HUDEP-2 (cell line): Measurements from ENCODE around the gene COX8C.

Experiments used
- DNase-seq, 76 experiments: peaks; one replicate each; lab custom pipeline; 2025; ENCODE audit not compliant: unreplicated experiment in 76 of 76; lab: John Stamatoyannopoulos, UW

COX8C gene

GRCh38 chr14:93319958-93320357, 27.0 kb upstream of the COX8C start:
- DNase-seq, result no peak

GRCh38 chr14:93320489-93320888, 26.5 kb upstream of the COX8C start:
- DNase-seq, result no peak

GRCh38 chr14:93322929-93323599, 23.9 kb upstream of the COX8C start:
- DNase-seq, result peak in 24 of 76 experiments; percentile 9 to 55 (median 32)

DNA sequence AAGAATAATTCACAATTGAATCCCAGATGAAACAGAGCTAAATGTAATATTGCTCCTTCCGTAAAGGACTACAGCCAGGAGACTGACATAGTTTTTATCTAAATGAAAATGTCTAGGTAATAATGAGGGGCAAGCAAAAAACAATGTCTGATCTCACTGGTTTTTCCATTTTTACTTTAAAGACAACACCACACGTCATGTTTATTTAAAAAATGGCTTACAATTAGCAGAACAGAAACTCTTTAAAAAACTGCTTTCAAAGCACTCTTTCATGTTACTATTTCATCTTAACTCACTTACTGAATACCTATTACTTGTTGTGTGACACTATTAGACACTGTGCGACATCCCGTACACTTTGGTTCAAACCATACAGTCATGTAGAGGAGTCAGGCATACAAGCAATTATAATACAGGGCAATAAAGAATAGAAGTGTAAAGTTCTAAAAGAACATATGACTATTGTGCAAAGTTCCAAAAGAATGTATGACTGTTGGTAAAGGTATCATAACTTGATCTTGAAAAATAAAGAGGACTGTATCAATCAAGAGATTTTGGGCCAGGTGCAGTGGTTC, 23.3 kb upstream of the COX8C start:
- DNase-seq, result no peak

DNA sequence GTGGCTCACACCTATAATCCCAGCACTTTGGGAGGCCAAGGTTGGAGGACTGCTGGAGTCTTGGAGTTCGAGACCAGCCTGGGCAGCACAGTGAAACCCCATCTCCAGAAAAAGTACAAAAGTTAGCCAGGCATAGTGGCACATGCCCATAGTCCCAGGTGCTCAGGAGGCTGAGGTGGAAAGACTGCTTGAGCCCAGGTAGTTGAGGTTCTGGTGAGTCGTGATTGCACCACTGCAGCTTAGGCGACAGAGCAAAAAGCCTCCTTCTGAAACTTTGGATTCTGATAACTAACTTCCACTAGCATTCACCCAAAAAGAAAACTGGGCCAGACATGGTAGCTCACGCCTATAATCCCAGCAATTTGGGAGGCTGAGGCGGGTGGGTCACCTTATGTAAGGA, 20.8 kb upstream of the COX8C start:
- no peak for DNase-seq

DNA sequence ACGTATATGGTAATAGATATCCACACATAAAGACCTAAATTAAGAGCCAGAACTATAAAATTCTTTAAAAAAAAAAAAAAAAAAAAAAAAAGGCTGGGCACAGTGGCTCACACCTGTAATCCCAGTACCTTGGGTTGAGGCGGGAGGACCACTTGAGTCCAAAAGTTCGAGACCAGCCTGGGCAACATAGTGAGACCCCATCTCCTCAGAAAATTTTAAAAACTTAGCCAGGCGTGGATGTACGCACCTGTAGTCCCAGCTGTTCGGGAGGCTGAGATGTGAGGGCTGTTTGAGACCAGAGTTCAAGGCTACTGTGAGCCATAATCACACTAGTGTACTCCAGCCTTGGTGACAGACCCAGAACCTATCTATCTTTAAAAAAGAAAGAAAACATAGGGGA, 18.4 kb upstream of the COX8C start:
- no peak for DNase-seq

DNA sequence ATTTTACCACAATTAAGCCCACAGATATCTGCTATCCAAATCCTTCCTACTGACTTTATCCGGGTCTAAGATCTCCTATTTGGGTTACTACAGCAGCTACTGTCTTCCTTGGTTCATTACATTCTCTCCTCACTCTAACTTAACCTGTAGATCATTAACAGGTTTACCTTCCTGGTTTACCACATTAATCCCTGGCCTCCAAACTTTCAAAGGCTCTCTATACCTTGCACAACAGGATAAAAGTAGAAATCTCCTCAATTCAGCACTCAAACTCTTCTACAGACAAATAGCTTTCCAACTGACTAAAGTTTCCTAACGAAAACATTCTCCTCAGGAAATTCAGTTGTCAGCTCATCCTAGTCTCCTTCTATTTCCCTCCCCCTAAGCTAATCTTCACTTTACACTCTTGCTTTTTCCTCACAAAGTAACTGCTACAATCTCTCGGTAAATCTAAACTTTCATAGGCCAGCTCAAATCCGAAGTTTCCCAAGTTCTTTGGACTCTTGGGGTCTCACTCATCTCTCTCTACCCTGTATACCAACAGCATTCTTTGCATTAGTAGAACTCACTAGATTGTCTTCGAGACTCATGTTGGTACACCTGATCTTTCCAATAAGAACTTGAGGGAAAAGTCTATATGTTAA, 16.9 kb upstream of the COX8C start:
- no peak for DNase-seq

- DNase-seq, result no peak
Observed at GRCh38 chr14:93330609-93331000, 16.4 kb upstream of the COX8C start.

- DNase-seq, result no peak
Observed at GRCh38 chr14:93331002-93331727, 15.8 kb upstream of the COX8C start.

DNA sequence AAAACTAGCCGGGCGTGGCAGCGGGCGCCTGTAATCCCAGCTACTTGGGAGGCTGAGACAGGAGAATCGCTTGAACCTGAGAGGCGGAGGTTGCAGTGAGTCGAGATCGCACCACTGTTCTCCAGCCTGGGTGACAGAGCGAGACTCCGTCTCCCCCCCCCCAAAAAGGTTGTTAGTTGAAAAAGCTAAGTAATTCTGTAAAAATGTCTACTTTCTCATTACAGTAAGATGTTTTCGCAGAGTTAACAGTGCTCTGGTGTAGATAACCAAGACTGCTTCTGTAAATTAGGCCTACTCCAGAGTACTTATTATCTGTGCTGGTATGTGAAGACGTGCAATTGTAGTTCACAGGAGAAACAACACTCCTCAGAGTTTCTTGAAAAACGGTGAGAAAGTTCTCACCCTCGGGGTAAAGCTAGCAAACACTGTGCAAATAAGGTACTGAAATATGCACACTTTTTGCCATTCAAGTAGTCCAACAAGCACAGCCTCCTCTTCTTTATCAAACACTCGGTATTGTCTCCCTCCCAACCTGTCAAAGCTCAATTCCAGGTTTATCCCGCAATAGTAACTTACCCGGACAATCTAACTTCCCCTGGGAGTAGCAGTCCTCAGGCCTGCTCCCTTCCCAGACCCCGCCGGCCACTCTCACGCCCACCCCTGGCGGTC, 15.1 kb upstream of the COX8C start:
- DNase-seq, result no peak

DNA sequence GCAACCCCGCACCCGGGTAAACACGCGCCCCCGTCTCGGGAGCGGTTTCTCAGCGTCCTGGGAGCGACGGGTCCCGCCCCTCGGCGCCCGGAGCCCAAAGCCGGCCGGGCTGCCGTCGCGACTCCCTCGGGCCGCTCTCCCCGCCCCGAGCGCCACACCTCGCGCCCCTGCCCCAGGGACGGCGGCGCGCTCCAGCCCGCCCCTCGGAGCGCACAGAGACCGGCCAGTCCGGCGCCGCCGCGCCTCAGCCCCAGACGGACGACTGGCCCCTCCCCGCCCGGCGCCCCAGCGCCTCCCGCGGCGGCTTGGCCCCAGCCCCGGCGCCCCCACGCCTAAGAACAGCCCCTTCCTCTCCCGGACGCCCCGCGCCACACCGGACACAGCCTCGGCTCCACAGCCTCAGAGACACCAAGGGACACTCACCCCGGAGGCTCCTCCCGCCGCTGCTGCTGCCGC, 14.6 kb upstream of the COX8C start:
- DNase-seq, result peak in 24 of 76 experiments; percentile 11 to 59 (median 30)

DNA sequence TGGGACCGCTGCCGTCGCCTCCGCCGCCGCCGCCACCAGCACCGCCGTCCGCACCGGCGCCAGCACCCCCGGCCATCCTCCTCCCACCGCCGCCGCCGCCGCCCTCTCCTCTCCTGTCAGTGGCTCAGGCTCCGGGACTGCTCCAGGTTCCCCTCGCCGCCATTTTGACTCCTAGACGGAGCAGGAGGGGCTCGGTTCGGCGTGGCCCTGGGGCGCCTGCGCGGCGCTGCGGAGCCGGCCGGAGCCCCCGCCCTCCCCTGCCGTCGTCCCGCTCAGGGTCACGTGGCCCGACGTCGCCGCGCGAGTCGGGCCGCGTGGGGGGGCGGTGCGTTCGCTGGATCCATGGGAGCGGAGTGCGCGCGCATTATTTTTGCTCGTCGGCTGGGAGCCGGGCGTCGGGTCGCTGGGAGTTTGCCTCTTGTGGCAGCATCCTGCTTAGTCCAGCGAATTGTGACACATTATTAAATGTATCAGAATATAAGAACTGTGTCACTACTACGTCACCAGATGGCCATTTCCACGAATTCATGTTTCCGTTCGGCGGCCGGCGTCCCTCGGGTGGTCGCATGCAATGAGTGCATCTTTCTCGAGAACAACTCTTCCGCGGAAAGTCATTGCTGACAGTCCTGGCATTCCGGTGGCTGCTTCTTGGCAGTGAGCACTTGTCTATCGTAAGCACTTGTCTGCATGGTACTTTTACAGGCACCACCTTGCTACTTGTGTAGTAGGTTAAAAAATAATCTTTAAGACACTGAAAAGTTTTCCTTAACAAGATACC, 13.9 kb upstream of the COX8C start, which contains the start of gene BTBD7:
Gene BTBD7, minus strand, starts transcription at position 184 of the 778 bp plus-strand sequence. CDS start 36,985 bp downstream, outside the sequence.
- DNase-seq, result peak in 75 of 76 experiments; percentile 52 to 97 (median 91)

GRCh38 chr14:93333631-93334103, 13.3 kb upstream of the COX8C start:
- peak in 1 of 76 experiments; percentile 11 for DNase-seq

GRCh38 chr14:93337143-93337753, 9.7 kb upstream of the COX8C start:
- DNase-seq, result peak in 5 of 76 experiments; percentile 8 to 38 (median 25)

- no peak for DNase-seq
Observed at GRCh38 chr14:93337884-93338283, 9.1 kb upstream of the COX8C start.

DNA sequence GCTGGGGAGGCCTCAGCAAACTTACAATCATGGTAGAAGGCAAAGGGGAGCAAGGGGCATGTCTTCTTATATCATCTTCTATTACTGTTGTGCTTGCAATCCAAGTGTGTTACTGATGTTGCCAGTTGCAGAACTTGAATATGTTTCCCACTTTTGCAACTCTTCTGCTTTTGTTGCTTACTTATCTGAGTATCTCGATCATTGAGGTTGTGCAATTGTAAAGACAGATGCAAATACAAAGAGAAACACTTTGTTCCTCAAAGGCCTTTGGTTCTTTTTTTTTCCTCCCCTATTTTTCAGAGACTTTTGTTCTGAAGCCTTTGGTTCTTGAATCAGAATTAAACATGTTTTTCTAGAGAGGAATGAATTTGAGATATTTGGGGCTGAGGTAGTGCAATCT, 3.7 kb upstream of the COX8C start:
- no peak for DNase-seq

DNA sequence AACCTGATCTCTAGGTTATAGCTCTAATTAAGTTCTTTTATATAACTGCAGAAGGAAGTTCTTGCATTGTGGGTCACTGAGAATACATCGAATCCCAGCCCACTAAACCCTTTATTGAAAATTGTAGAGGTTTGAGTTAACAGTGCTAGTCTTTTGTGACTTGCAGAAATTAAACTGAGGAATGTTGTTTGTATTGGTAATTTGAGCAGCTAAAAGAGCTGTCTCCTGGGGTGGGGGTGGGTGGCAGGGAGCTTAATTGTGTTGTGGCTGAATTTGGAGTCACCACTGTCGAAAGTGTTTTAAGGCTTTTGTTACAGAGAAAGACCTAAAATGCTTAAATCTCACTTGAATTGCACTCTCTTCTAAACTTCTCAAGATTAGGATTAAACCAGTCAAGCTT, 3.2 kb upstream of the COX8C start:
- no peak for DNase-seq

- DNase-seq, result no peak
Observed at GRCh38 chr14:93347850-93348249, 868 bp downstream of the COX8C start.

DNA sequence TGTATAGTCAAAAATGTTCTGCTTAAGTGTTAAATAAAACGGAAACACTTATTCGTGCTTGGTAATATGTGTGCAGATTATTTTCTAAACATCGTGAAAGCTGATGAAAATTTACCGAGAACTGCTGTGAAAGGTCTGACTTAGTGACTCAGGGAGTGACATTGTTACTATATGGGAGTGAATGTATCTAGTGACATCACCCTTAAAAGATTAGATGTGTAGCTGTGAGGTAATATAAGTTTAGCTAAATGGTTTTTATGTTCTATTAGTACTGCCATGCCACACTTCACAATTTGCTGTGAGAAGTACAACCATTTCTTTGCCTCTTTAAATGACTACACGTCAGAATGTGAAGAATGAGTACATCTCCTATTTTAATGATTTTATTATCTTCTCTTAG, 1.3 kb downstream of the COX8C start:
- DNase-seq, result no peak
